SK-N-SH treated with all-trans-retinoic acid at 6 μM for 48 hours (cell line): ENCODE results near the gene FCER1G.

ENCODE experiments used
- ARNTL ChIP-seq: fragments of 450-650 bp; formaldehyde crosslinking; IDR thresholded peaks from 2 replicates; pipeline ENCODE4 v1.5.0; 2020; ENCODE audit warnings: low read depth, mild to moderate bottlenecking, moderate library complexity, borderline replicate concordance
- BACH2 ChIP-seq: fragments of 250-450 bp; sonication (Bioruptor Pico); IDR thresholded peaks from 2 replicates; pipeline ENCODE4 v1.9.0; 2021; ENCODE audit warnings: mild to moderate bottlenecking, borderline replicate concordance
- CREB5 ChIP-seq: fragments of 250-450 bp; sonication (Bioruptor Pico); IDR thresholded peaks from 2 replicates; pipeline ENCODE4 v1.5.1; 2020; ENCODE audit warnings: low read depth, mild to moderate bottlenecking, moderate library complexity
- ESRRG ChIP-seq: fragments of 250-450 bp; sonication (Bioruptor Pico); IDR thresholded peaks from 2 replicates; pipeline ENCODE4 v1.6.1; 2021; ENCODE audit warnings: mild to moderate bottlenecking
- RARB ChIP-seq: fragments of 250-450 bp; sonication (Bioruptor Pico); IDR thresholded peaks from 2 replicates; pipeline ENCODE4 v1.8.0; 2021; ENCODE audit warnings: mild to moderate bottlenecking, moderate library complexity
- ZC3H10 ChIP-seq: fragments of 250-450 bp; sonication (Bioruptor Pico); IDR thresholded peaks from 2 replicates; pipeline ENCODE4 v1.5.1; 2021; ENCODE audit warnings: mild to moderate bottlenecking, moderate library complexity
- ZFP3 ChIP-seq: fragments of 250-450 bp; sonication (Bioruptor Pico); IDR thresholded peaks from 2 replicates; pipeline ENCODE4 v1.5.0; 2020; ENCODE audit warnings: mild to moderate bottlenecking, moderate library complexity
- ZFP30 ChIP-seq: fragments of 450-650 bp; formaldehyde crosslinking; IDR thresholded peaks from 2 replicates; pipeline ENCODE4 v1.5.0; 2022; ENCODE audit warnings: mild to moderate bottlenecking, moderate library complexity
- ZNF8 ChIP-seq: fragments of 450-650 bp; formaldehyde crosslinking; IDR thresholded peaks from 2 replicates; pipeline ENCODE4 v1.5.0; 2020; ENCODE audit warnings: mild to moderate bottlenecking, moderate library complexity

GRCh38 chr1:161218301-161219077, 3.4 kb downstream of the FCER1G start:
- TF ChIP-seq CREB5 (CRISPR knock-in tag) = no peak
- TF ChIP-seq ZFP30 (CRISPR knock-in tag) = no peak
- no peak for TF ChIP-seq RARB (CRISPR knock-in tag)
- TF ChIP-seq ZFP3 = no peak
- TF ChIP-seq ARNTL (CRISPR knock-in tag) = no peak
- TF ChIP-seq BACH2 (CRISPR knock-in tag) = no peak
- TF ChIP-seq ZNF8 (CRISPR knock-in tag) = no peak
- no peak for TF ChIP-seq ESRRG (CRISPR knock-in tag)
- no peak for TF ChIP-seq ZC3H10 (CRISPR knock-in tag)
